ENCODE data around the gene KLK5.

KLK5 gene

GRCh38 chr19:50926144-50926543, 26.7 kb downstream of the KLK5 start:
- intact Hi-C loops (cut with DNase I): loop anchor here (10.0 kb wide), 1 partner anchor 551 kb away; the partner anchor contains the start of gene NR1H2
- DNase-seq: no peak

GRCh38 chr19:50925734-50926133, 27.1 kb downstream of the KLK5 start:
- intact Hi-C loops (cut with DNase I): loop anchor here (10.0 kb wide), 1 partner anchor 551 kb away; the partner anchor contains the start of gene NR1H2
- DNase-seq: no peak

GRCh38 chr19:50924586-50924985, 28.3 kb downstream of the KLK5 start:
- intact Hi-C loops (cut with DNase I): loop anchor here (5.0 to 10.0 kb wide), 2 partner anchors 173 to 550 kb away; partner anchors contain the start of gene NR1H2
- no peak for DNase-seq

- peak; percentile 43 to 95 (median 77) for DNase-seq
- intact Hi-C loops (cut with DNase I): loop anchor here (5.0 to 10.0 kb wide), 2 partner anchors 175 to 548 kb away; partner anchors contain the start of gene NR1H2
Measured at GRCh38 chr19:50922317-50922853, 30.5 kb downstream of the KLK5 start.

GRCh38 chr19:50921426-50922316, 31.2 kb downstream of the KLK5 start:
- DNase-seq: no peak
- intact Hi-C loops (cut with DNase I): loop anchor here (5.0 to 10.0 kb wide), 2 partner anchors 176 to 547 kb away; partner anchors contain the start of gene NR1H2

- DNase-seq: no peak
- intact Hi-C loops (cut with DNase I): no loop called here
Measured at GRCh38 chr19:50916069-50916468, 36.8 kb downstream of the KLK5 start.

GRCh38 chr19:50912727-50913716, 39.8 kb downstream of the KLK5 start:
- DNase-seq: no peak
- intact Hi-C loops (cut with DNase I): no loop called here

GRCh38 chr19:50912102-50912599, 40.7 kb downstream of the KLK5 start:
- DNase-seq: no peak
- intact Hi-C loops (cut with DNase I): no loop called here

GRCh38 chr19:50911206-50912101, 41.4 kb downstream of the KLK5 start, which contains the start of gene KLK4:
KLK4 (minus strand) TSS chr19:50911395; CDS start chr19:50910738, 657 bp downstream.
- no peak for DNase-seq
- intact Hi-C loops (cut with DNase I): no loop called here

GRCh38 chr19:50910722-50911121, 42.1 kb downstream of the KLK5 start:
- DNase-seq: no peak
- intact Hi-C loops (cut with DNase I): no loop called here

- intact Hi-C loops (cut with DNase I): no loop called here
- peak in 3 of 10 donors; percentile 9 to 90 (median 12) for DNase-seq
Measured at GRCh38 chr19:50909240-50910070, 43.4 kb downstream of the KLK5 start.

GRCh38 chr19:50908336-50908735, 44.5 kb downstream of the KLK5 start:
- intact Hi-C loops (cut with DNase I): no loop called here
- DNase-seq: no peak

GRCh38 chr19:50906217-50906616, 46.6 kb downstream of the KLK5 start:
- intact Hi-C loops (cut with DNase I): no loop called here
- DNase-seq: peak in 2 of 10 donors; percentile 28 to 29

- intact Hi-C loops (cut with DNase I): no loop called here
- DNase-seq: no peak
Measured at GRCh38 chr19:50902640-50903039, 50.2 kb downstream of the KLK5 start.

GRCh38 chr19:50899569-50899968, 53.3 kb downstream of the KLK5 start:
- intact Hi-C loops (cut with DNase I): no loop called here

GRCh38 chr19:50898018-50898417, 54.8 kb downstream of the KLK5 start:
- DNase-seq: no peak

More at GRCh38 chr19:50899569-50899968, 53.3 kb downstream of the KLK5 start:
- DNase-seq: no peak

GRCh38 chr19:50897612-50898011, 55.2 kb downstream of the KLK5 start:
- intact Hi-C loops (cut with DNase I): no loop called here
- no peak for DNase-seq

More at GRCh38 chr19:50898018-50898417, 54.8 kb downstream of the KLK5 start:
- intact Hi-C loops (cut with DNase I): no loop called here

- no peak for DNase-seq
- intact Hi-C loops (cut with DNase I): no loop called here
Measured at GRCh38 chr19:50897191-50897607, 55.6 kb downstream of the KLK5 start.
